Bronchial epithelial cell (primary cell): ENCODE data around the gene NUPR1. TPM values are rescaled to one million over a fixed set of nuclear protein-coding genes. Genes with fewer than 3 reads are reported as not detected.
A peak's percentile ranks its signal among the peaks of the same experiment; 100 is the strongest.

Source experiments
- DNase-seq: peaks from one replicate; pipeline ENCODE4 v3.0.0-alpha.2; 2010; ENCODE audit warnings: low read depth
- FAIRE-seq: peaks from 2 replicates; lab custom pipeline; 2011; peaks lifted over from hg19 to GRCh38; lab: Jason Lieb, UNC
- H3K27me3 ChIP-seq: 2 replicates; pipeline ENCODE4 v1.5.1; 2011; ENCODE audit warnings: low read length; ENCODE audit not compliant: control insufficient read depth, insufficient read depth
- H3K36me3 ChIP-seq: 2 replicates; pipeline ENCODE4 v1.5.1; 2011; ENCODE audit warnings: low read length; ENCODE audit not compliant: control insufficient read depth, insufficient read depth
- H3K4me3 ChIP-seq: 2 replicates; pipeline ENCODE4 v1.5.1; 2011; ENCODE audit warnings: mild to moderate bottlenecking, low read depth, low read length, control low read depth
- CTCF ChIP-seq: IDR thresholded peaks from 2 replicates; pipeline ENCODE4 v1.5.1; 2011; ENCODE audit warnings: mild to moderate bottlenecking, moderate library complexity, low read length, control low read depth, inconsistent platforms; ENCODE audit not compliant: insufficient read depth, severe bottlenecking
- total RNA-seq: library from RNA; depleted of rRNA; stranded (reverse); fragments of >200 nt; gene quantifications from 2 replicates; pipeline ENCODE4 v1.2.1, GENCODE V29; 2014

The NUPR1 gene
- total RNA-seq, 1 donor from 2014 or later, result 65.3 TPM

- FAIRE-seq (no peak), DNase-seq (no peak)
- no peak overlapping the region for H3K4me3 ChIP-seq
- H3K36me3 ChIP-seq, result no peaks in the 10 kb centered on the region
- TF ChIP-seq CTCF, result no peak
- no peaks in the 10 kb centered on the region for H3K27me3 ChIP-seq
Measured at GRCh38 chr16:28514246-28514645, 24.5 kb downstream of the NUPR1 start.

GRCh38 chr16:28513484-28514181, 25.1 kb downstream of the NUPR1 start:
- no peak for TF ChIP-seq CTCF
- Histone ChIP-seq H3K4me3 (no peak overlapping the region), H3K27me3 (no peaks in the 10 kb centered on the region), H3K36me3 (no peaks in the 10 kb centered on the region)
- FAIRE-seq (no peak), DNase-seq (peak; percentile 35)

GRCh38 chr16:28511801-28512789, 26.7 kb downstream of the NUPR1 start:
- no peak for FAIRE-seq
- no peak for TF ChIP-seq CTCF
- Histone ChIP-seq H3K4me3 (no peak overlapping the region), H3K27me3 (peaks cover 2% of the 10 kb centered on the region), H3K36me3 (no peaks in the 10 kb centered on the region)
- no peak for DNase-seq

GRCh38 chr16:28511031-28511430, 27.7 kb downstream of the NUPR1 start:
- no peak for TF ChIP-seq CTCF
- no peak for DNase-seq
- Histone ChIP-seq H3K27me3 (peaks cover 3% of the 10 kb centered on the region), H3K4me3 (no peak overlapping the region), H3K36me3 (no peaks in the 10 kb centered on the region)
- FAIRE-seq, result no peak

- Histone ChIP-seq H3K27me3 (peaks cover 5% of the 10 kb centered on the region), H3K36me3 (no peaks in the 10 kb centered on the region), H3K4me3 (no peak overlapping the region)
- DNase-seq (no peak), FAIRE-seq (no peak)
- TF ChIP-seq CTCF, result no peak
Measured at GRCh38 chr16:28505489-28506137, 33.2 kb downstream of the NUPR1 start.
